GM18868 (cell line): ENCODE measurements around the gene USP17L18.
"Not testable (repeated sequence)": the region's sequence is repeated elsewhere in the genome, so short reads cannot be mapped to it uniquely, and the experiment has no call there.

Experiments
- ATAC-seq: cut with Tn5 transposase; IDR thresholded peaks from one replicate; pipeline ENCODE4 v1.9.1; 2021; ENCODE audit warnings: mild to moderate bottlenecking, moderate library complexity; ENCODE audit not compliant: unreplicated experiment

Gene USP17L18

GRCh38 chr4:9247953-9248680 is at the start of gene USP17L18:
TSS of gene USP17L18 (plus strand) at chr4:9248630. CDS start at chr4:9248630, 0 bp downstream.
- ATAC-seq, result not testable (repeated sequence)

- ATAC-seq, result not testable (repeated sequence)
Measured at GRCh38 chr4:9210357-9210756, 38.1 kb upstream of the USP17L18 start, which contains the start of gene USP17L10. TSS of gene USP17L10 (plus strand) at chr4:9210657. CDS start at chr4:9210657, 0 bp downstream.

GRCh38 chr4:9214701-9215100 is 33.7 kb upstream of the USP17L18 start:
- not testable (repeated sequence) for ATAC-seq

- not testable (repeated sequence) for ATAC-seq
Measured at GRCh38 chr4:9215105-9215504, 33.3 kb upstream of the USP17L18 start, which contains the start of gene USP17L11. TSS of gene USP17L11 (plus strand) at chr4:9215405. CDS start at chr4:9215405, 0 bp downstream.

- not testable (repeated sequence) for ATAC-seq
Measured at GRCh38 chr4:9219852-9220251, 28.6 kb upstream of the USP17L18 start, which contains the start of gene USP17L12. TSS of gene USP17L12 (plus strand) at chr4:9220152. CDS start at chr4:9220152, 0 bp downstream.

- not testable (repeated sequence) for ATAC-seq
Measured at GRCh38 chr4:9224596-9224995, 23.8 kb upstream of the USP17L18 start, which contains the start of gene USP17L13. TSS of gene USP17L13 (plus strand) at chr4:9224896. CDS start at chr4:9224896, 0 bp downstream.

GRCh38 chr4:9230249-9230648 is 18.2 kb upstream of the USP17L18 start:
- ATAC-seq, result not testable (repeated sequence)

- not testable (repeated sequence) for ATAC-seq
Measured at GRCh38 chr4:9234085-9234484, 14.3 kb upstream of the USP17L18 start, which contains the start of gene USP17L15. TSS of gene USP17L15 (plus strand) at chr4:9234385. CDS start at chr4:9234385, 0 bp downstream.

- ATAC-seq, result not testable (repeated sequence)
Measured at GRCh38 chr4:9238461-9238860, 10.0 kb upstream of the USP17L18 start.

- ATAC-seq, result not testable (repeated sequence)
Measured at GRCh38 chr4:9243579-9243978, 4.9 kb upstream of the USP17L18 start, which contains the start of gene USP17L17. TSS of gene USP17L17 (plus strand) at chr4:9243879. CDS start at chr4:9243879, 0 bp downstream.

- ATAC-seq, result not testable (repeated sequence)
Measured at GRCh38 chr4:9253078-9253477, 4.6 kb downstream of the USP17L18 start, which contains the start of gene USP17L19. TSS of gene USP17L19 (plus strand) at chr4:9253378. CDS start at chr4:9253378, 0 bp downstream.

GRCh38 chr4:9257824-9258223 is 9.4 kb downstream of the USP17L18 start, which contains the start of gene USP17L20:
TSS of gene USP17L20 (plus strand) at chr4:9258124. CDS start at chr4:9258124, 0 bp downstream.
- ATAC-seq, result not testable (repeated sequence)

GRCh38 chr4:9262572-9262971 is 14.1 kb downstream of the USP17L18 start, which contains the start of gene USP17L21:
TSS of gene USP17L21 (plus strand) at chr4:9262872. CDS start at chr4:9262872, 0 bp downstream.
- not testable (repeated sequence) for ATAC-seq

- ATAC-seq, result not testable (repeated sequence)
Measured at GRCh38 chr4:9267319-9267718, 18.9 kb downstream of the USP17L18 start, which contains the start of gene USP17L22. TSS of gene USP17L22 (plus strand) at chr4:9267619. CDS start at chr4:9267619, 0 bp downstream.

- ATAC-seq, result not testable (repeated sequence)
Measured at GRCh38 chr4:9271719-9272118, 23.3 kb downstream of the USP17L18 start.
